ENCODE data around the gene RAB44. TPM values are rescaled to one million over a fixed set of nuclear protein-coding genes. Genes with fewer than 3 reads are reported as not detected.

The RAB44 gene
- total RNA-seq, 2 donors from 2014 or later = 0.33 to 0.42 TPM

DNA sequence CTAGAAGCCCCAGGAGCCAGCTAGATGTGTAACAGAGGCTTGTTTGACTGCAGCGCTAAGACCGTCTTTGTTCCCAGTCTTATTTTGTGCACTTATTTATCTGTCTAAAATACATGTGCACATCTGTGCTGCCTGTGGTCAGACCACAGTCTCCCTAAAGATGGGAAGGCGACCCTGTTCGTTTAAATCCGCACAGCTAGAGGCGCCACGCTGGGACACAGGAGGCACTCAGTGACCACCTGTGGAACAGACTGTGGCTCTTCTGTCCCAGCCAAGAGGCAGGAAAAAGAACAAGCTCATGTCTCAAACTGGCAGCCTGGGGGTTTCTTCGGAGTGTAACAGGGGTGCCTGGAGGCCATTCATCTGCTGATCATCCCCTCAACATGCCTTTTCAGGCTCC lies 74.8 kb downstream of the RAB44 start:
- intact Hi-C loops (cut with DNase I) = no loop called here
- DNase-seq (ENCODE audit: low spot score) = no peak

DNA sequence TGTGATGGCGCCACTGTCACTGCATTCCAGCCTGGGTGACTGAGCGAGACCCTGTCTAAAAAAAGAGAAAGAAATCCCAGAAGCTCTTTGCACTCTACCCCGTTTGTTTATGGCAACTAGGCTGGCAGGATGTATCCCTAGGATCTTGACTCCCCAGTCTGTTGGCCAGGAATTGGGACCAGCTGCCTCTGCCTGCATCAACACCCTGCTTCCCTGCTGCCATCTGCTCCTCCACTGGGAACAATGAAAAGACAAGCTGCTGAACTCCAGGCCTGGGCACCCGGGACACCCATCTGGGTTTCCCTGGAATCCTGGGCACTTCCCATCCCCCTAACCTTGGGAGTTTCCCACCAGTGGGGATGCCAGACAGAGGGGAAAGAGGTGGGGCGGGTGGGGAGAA lies 76.7 kb downstream of the RAB44 start:
- DNase-seq (ENCODE audit: low spot score) = no peak
- intact Hi-C loops (cut with DNase I) = no loop called here

GRCh38 chr6:36776167-36776566 lies 78.5 kb downstream of the RAB44 start:
- no peak for DNase-seq (ENCODE audit: low spot score)
- intact Hi-C loops (cut with DNase I) = no loop called here

- intact Hi-C loops (cut with DNase I) = no loop called here
- no peak for DNase-seq (ENCODE audit: low spot score)
These were observed 80.2 kb downstream of the RAB44 start for GRCh38 chr6:36777801-36778200.

DNA sequence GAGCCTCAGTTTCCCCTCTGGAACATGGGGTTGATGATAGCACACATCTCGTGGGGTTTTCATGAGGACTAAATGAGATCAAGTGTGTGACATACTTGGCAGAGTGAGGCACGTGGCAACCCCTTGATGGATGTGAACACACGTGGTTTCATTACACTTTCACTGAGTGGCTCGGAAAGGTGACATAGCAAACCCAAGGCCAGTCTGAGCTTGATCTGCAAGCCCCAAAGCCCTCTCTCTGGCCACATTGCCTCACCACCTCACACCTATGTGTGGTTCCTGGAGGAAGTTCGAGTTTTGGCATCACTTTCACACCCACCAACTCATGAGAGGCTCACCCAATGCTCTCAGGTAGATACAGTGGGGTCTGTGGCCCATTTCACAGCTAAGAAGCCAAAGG lies 81.6 kb downstream of the RAB44 start:
- intact Hi-C loops (cut with DNase I) = no loop called here
- no peak for DNase-seq (ENCODE audit: low spot score)

- intact Hi-C loops (cut with DNase I) = no loop called here
- DNase-seq (ENCODE audit: low spot score) = no peak
These were observed 83.0 kb downstream of the RAB44 start for GRCh38 chr6:36780442-36781177.

GRCh38 chr6:36781669-36782068 lies 84.0 kb downstream of the RAB44 start:
- no peak for DNase-seq (ENCODE audit: low spot score)
- intact Hi-C loops (cut with DNase I) = no loop called here

Other genes starting within 250 kb of the RAB44 start
- 10 to 100 TPM; 32.1 to 32.7 TPM for gene STK38, start 150.3 kb upstream of the RAB44 start, total RNA-seq
- 100 to 1,000 TPM; 170 to 190 TPM for gene SRSF3, start 103.5 kb upstream of the RAB44 start, total RNA-seq
- gene CDKN1A, start 19.1 kb upstream of the RAB44 start, total RNA-seq = 100 to 1,000 TPM in 1 of 2 donors, 10 to 100 TPM in 1; 87.4 to 195 TPM
- 1 to 10 TPM; 5.2 to 5.4 TPM for gene CPNE5, start 141.6 kb downstream of the RAB44 start, total RNA-seq
- 10 to 100 TPM; 18.3 to 20.3 TPM for gene PPIL1, start 177.0 kb downstream of the RAB44 start, total RNA-seq
- 10 to 100 TPM; 56.5 to 59.9 TPM for gene C6orf89, start 188.1 kb downstream of the RAB44 start, total RNA-seq